ENCODE data around the gene TSC22D2. TPM values are rescaled to one million over a fixed set of nuclear protein-coding genes. Genes with fewer than 3 reads are reported as not detected.

TSC22D2 gene
- total RNA-seq, 3 donors from 2014 or later: 21.8 to 35.5 (median 31.3) TPM

DNA sequence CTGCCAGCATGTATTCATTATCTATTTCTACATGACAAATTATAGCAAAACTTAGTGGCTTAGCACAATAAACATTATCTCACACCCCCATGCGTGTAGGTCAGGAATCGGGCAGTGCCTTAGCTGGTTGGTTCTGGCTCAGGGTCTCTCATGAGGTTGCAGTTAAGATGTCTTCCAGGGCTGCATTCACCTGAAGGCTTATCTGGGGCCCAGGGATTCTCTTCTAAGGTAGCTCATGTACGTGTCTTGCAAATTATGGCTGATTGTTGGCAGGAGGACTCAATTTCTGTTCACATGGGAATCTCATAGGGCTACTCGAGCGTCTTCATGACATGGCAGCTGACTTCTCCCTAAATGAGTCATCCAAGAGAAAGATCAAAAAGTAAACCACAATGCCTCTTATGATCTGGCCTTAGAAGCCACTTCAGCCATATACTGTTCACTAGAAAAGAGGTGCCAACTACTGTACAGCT lies 42.9 kb upstream of the TSC22D2 start:
- no peaks in the 10 kb centered on the region for H3K36me3 ChIP-seq (ENCODE audit: low read depth)
- TF ChIP-seq, protein P1, sequence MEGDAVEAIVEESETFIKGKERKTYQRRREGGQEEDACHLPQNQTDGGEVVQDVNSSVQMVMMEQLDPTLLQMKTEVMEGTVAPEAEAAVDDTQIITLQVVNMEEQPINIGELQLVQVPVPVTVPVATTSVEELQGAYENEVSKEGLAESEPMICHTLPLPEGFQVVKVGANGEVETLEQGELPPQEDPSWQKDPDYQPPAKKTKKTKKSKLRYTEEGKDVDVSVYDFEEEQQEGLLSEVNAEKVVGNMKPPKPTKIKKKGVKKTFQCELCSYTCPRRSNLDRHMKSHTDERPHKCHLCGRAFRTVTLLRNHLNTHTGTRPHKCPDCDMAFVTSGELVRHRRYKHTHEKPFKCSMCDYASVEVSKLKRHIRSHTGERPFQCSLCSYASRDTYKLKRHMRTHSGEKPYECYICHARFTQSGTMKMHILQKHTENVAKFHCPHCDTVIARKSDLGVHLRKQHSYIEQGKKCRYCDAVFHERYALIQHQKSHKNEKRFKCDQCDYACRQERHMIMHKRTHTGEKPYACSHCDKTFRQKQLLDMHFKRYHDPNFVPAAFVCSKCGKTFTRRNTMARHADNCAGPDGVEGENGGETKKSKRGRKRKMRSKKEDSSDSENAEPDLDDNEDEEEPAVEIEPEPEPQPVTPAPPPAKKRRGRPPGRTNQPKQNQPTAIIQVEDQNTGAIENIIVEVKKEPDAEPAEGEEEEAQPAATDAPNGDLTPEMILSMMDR (IDR thresholded peaks at IDR 0.05): no peak
- H3K4me3 ChIP-seq: no peak overlapping the region
- ATAC-seq (no peak), DNase-seq (no peak)
- no peaks in the 10 kb centered on the region for H3K9me3 ChIP-seq
- intact Hi-C loops (cut with DNase I, micrococcal nuclease): no loop called here
- peaks cover 5% of the 10 kb centered on the region for H3K4me1 ChIP-seq (ENCODE audit: low read depth)

DNA sequence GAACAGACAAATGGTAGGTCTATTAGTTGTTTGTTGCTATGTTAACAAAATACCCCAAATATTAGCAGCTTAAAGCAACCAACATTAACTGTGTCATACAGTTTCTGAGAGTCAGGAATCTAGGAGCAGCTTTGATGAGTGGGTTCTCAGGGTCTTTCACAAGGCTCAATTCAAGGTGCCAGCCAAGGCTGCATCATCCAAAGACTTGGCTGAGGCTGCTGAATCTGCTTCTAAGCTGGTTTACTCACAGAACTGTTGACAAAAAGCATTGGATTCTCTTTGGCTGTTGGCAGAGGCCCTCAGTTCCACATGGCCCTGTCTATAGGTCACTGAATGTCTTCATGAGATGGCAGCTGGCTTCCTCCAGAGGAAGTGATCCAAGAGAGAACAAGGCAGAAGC lies 40.3 kb upstream of the TSC22D2 start:
- Histone ChIP-seq H3K4me1 (ENCODE audit: low read depth) (peaks cover 2% of the 10 kb centered on the region), H3K9me3 (no peaks in the 10 kb centered on the region), H3K4me3 (no peak overlapping the region), H3K36me3 (ENCODE audit: low read depth) (no peaks in the 10 kb centered on the region)
- no peak for ATAC-seq
- intact Hi-C loops (cut with DNase I, micrococcal nuclease): no loop called here
- no peak for DNase-seq
- TF ChIP-seq, protein P1 (IDR thresholded peaks at IDR 0.05): no peak

DNA sequence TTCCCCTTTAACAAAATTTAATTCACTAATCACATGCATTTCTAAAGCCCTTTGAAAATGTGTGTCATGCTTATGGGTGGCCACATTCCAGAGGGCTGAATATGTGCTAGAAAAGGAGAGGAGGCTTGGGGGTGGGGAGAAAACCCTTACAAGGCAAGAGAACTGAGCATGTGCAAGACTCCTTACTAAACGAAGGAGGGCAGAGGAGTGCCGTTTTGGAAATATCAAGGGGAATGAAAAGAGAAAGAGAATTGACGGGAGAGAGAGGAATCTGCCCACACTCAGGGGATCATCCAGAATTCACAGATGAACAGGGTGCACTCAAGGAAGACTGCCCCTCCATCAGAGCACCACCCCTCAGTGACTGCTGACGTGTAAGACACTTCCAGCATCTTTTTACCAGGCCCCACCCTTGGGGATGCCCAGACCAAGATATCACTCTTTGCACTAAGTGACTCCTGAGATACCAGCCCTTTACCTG lies 37.9 kb upstream of the TSC22D2 start:
- intact Hi-C loops (cut with DNase I, micrococcal nuclease): no loop called here
- H3K36me3 ChIP-seq (ENCODE audit: low read depth): no peaks in the 10 kb centered on the region
- ATAC-seq (peak; percentile 31), DNase-seq (peak in 1 of 3 donors; percentile 43)
- TF ChIP-seq, protein P1 (IDR thresholded peaks at IDR 0.05): no peak
- no peak overlapping the region for H3K4me3 ChIP-seq
- no peaks in the 10 kb centered on the region for H3K9me3 ChIP-seq
- no peaks in the 10 kb centered on the region for H3K4me1 ChIP-seq (ENCODE audit: low read depth)

DNA sequence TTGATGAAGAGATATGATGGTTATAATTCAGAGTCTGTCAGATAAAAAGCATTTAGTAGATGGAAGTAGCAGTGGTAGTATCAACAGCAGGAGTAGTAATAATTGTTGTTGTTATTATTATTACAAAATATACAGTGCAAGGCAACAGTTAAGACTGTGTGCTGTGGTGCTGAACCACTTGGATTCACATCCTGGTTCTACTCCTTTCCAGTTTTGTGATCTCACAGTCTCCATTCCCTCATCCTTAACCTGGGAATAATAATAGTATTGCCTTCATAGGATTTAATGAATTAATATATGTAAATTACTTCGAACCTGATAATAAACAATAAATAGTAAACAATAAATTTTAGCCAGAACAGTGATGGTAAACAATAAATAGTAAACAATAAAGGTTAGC lies 37.1 kb upstream of the TSC22D2 start:
- no peaks in the 10 kb centered on the region for H3K36me3 ChIP-seq (ENCODE audit: low read depth)
- H3K4me1 ChIP-seq (ENCODE audit: low read depth): no peaks in the 10 kb centered on the region
- ATAC-seq: peak; percentile 24
- H3K9me3 ChIP-seq: no peaks in the 10 kb centered on the region
- no peak overlapping the region for H3K4me3 ChIP-seq
- DNase-seq: no peak
- intact Hi-C loops (cut with DNase I, micrococcal nuclease): no loop called here
- TF ChIP-seq, protein P1 (IDR thresholded peaks at IDR 0.05): no peak

DNA sequence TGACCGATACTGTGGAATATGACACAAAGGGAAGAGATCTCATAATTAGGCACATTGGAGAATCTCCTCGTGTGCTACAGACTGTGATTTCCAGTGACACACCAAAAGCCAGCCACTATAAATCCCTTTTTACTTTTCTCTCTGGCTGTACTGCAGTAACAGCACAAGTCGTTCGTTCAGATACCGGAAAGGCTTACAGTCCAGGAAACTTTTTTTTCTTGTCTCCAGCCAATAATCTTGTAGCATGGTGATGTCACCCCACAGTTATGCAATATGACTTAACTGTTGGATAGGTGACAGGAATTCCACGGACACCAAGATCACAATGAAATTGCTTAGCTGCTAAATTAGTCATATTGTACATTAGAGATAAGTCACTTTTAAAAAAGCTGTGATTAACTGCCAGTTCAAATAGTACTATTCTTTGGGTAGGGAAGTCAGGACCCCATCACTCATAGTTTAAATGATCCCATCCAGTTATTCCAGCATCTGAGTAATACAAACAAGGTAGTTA lies 36.3 kb upstream of the TSC22D2 start:
- intact Hi-C loops (cut with DNase I, micrococcal nuclease): no loop called here
- Histone ChIP-seq H3K9me3 (no peaks in the 10 kb centered on the region), H3K4me3 (peak overlapping the region; percentile 1), H3K4me1 (ENCODE audit: low read depth) (no peaks in the 10 kb centered on the region), H3K36me3 (ENCODE audit: low read depth) (no peaks in the 10 kb centered on the region)
- peak; percentile 98 for ATAC-seq
- DNase-seq: peak in 1 of 3 donors; percentile 76
- TF ChIP-seq, protein P1 (IDR thresholded peaks at IDR 0.05): no peak

DNA sequence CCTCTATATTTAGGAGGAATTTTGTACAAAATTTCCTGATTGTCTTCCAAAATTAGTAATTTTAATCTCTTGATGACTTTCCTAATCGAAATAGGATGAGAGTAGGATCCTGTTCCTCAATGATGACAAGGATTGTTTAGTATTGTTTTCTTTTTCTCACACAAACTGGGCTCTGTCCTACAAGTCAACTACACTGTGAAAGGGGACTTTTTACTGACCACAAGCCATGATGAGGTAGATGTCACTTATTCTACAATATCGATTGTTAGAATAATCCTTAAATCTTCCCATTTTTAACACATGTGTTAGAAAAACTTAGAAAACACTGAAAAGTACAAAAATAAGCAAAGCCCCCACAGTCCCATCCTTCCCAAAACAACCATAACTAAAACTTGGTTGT lies 35.8 kb upstream of the TSC22D2 start:
- DNase-seq (no peak), ATAC-seq (no peak)
- Histone ChIP-seq H3K4me1 (ENCODE audit: low read depth) (no peaks in the 10 kb centered on the region), H3K36me3 (ENCODE audit: low read depth) (no peaks in the 10 kb centered on the region), H3K9me3 (no peaks in the 10 kb centered on the region), H3K4me3 (no peak overlapping the region)
- intact Hi-C loops (cut with DNase I, micrococcal nuclease): no loop called here
- TF ChIP-seq, protein P1 (IDR thresholded peaks at IDR 0.05): no peak
